ENCODE results near the gene GRAP2.

GRAP2 gene

GRCh38 chr22:39984746-39985145, 83.9 kb downstream of the GRAP2 start:
- TF ChIP-seq CREB1 (IDR thresholded peaks at IDR 0.05; ENCODE audit: low read depth) (no peak), FOXM1 (IDR thresholded peaks at IDR 0.05; ENCODE audit: borderline replicate concordance, low read depth) (no peak), RAD21 (IDR thresholded peaks at IDR 0.05; ENCODE audit: low read depth) (no peak), ZBTB7A (IDR thresholded peaks at IDR 0.05; ENCODE audit: low read depth) (no peak), EP300 (IDR thresholded peaks at IDR 0.05; ENCODE audit: borderline replicate concordance) (no peak), USF1 (IDR thresholded peaks at IDR 0.05) (no peak), YY1 (IDR thresholded peaks at IDR 0.05; ENCODE audit: low read depth) (no peak)

- TF ChIP-seq NFIC (IDR thresholded peaks at IDR 0.05): no peak
- TF ChIP-seq CREB1 (IDR thresholded peaks at IDR 0.05; ENCODE audit: low read depth): no peak
- no peak for TF ChIP-seq YY1 (IDR thresholded peaks at IDR 0.05; ENCODE audit: low read depth)
- no peak for TF ChIP-seq EP300 (IDR thresholded peaks at IDR 0.05; ENCODE audit: borderline replicate concordance)
- no peak for TF ChIP-seq USF1 (IDR thresholded peaks at IDR 0.05)
- TF ChIP-seq REST (IDR thresholded peaks at IDR 0.05; ENCODE audit: low read depth): no peak
- TF ChIP-seq ZBTB7A (IDR thresholded peaks at IDR 0.05; ENCODE audit: low read depth): no peak
- no peak for TF ChIP-seq TEAD4 (IDR thresholded peaks at IDR 0.05)
- no peak for TF ChIP-seq RAD21 (IDR thresholded peaks at IDR 0.05; ENCODE audit: low read depth)
- no peak for TF ChIP-seq FOXM1 (IDR thresholded peaks at IDR 0.05; ENCODE audit: borderline replicate concordance, low read depth)
- no peak for TF ChIP-seq TAF1 (IDR thresholded peaks at IDR 0.05; ENCODE audit: low read depth)
- TF ChIP-seq CEBPB (IDR thresholded peaks at IDR 0.05): no peak
- TF ChIP-seq MAX (IDR thresholded peaks at IDR 0.05): no peak
- no peak for TF ChIP-seq TCF12 (IDR thresholded peaks at IDR 0.05; ENCODE audit: low read depth)
- TF ChIP-seq EGR1 (IDR thresholded peaks at IDR 0.05): no peak
Observed at GRCh38 chr22:39985383-39986035, 84.6 kb downstream of the GRAP2 start.

GRCh38 chr22:39988386-39989114, 87.7 kb downstream of the GRAP2 start:
- no peak for TF ChIP-seq TEAD4 (IDR thresholded peaks at IDR 0.05)
- no peak for TF ChIP-seq MAX (IDR thresholded peaks at IDR 0.05)
- no peak for TF ChIP-seq EGR1 (IDR thresholded peaks at IDR 0.05)
- TF ChIP-seq FOXM1 (IDR thresholded peaks at IDR 0.05; ENCODE audit: borderline replicate concordance, low read depth): no peak
- TF ChIP-seq RAD21 (IDR thresholded peaks at IDR 0.05; ENCODE audit: low read depth): no peak
- no peak for TF ChIP-seq EP300 (IDR thresholded peaks at IDR 0.05; ENCODE audit: borderline replicate concordance)
- TF ChIP-seq NFIC (IDR thresholded peaks at IDR 0.05): no peak
- no peak for TF ChIP-seq CREB1 (IDR thresholded peaks at IDR 0.05; ENCODE audit: low read depth)
- no peak for TF ChIP-seq CEBPB (IDR thresholded peaks at IDR 0.05)
- TF ChIP-seq TAF1 (IDR thresholded peaks at IDR 0.05; ENCODE audit: low read depth): no peak
- TF ChIP-seq TCF12 (IDR thresholded peaks at IDR 0.05; ENCODE audit: low read depth): no peak
- no peak for TF ChIP-seq USF1 (IDR thresholded peaks at IDR 0.05)
- no peak for TF ChIP-seq YY1 (IDR thresholded peaks at IDR 0.05; ENCODE audit: low read depth)
- TF ChIP-seq REST (IDR thresholded peaks at IDR 0.05; ENCODE audit: low read depth): no peak
- TF ChIP-seq ZBTB7A (IDR thresholded peaks at IDR 0.05; ENCODE audit: low read depth): no peak

- TF ChIP-seq EP300 (IDR thresholded peaks at IDR 0.05; ENCODE audit: borderline replicate concordance) (no peak), USF1 (IDR thresholded peaks at IDR 0.05) (no peak), TAF1 (IDR thresholded peaks at IDR 0.05; ENCODE audit: low read depth) (no peak), FOXM1 (IDR thresholded peaks at IDR 0.05; ENCODE audit: borderline replicate concordance, low read depth) (no peak), TCF12 (IDR thresholded peaks at IDR 0.05; ENCODE audit: low read depth) (no peak), REST (IDR thresholded peaks at IDR 0.05; ENCODE audit: low read depth) (no peak), CEBPB (IDR thresholded peaks at IDR 0.05) (no peak), MAX (IDR thresholded peaks at IDR 0.05) (no peak), ZBTB7A (IDR thresholded peaks at IDR 0.05; ENCODE audit: low read depth) (no peak), TEAD4 (IDR thresholded peaks at IDR 0.05) (no peak), RAD21 (IDR thresholded peaks at IDR 0.05; ENCODE audit: low read depth) (no peak)
Observed at GRCh38 chr22:39989633-39990032, 88.7 kb downstream of the GRAP2 start.
